ENCODE results near the gene DDC. TPM values are rescaled to one million over a fixed set of nuclear protein-coding genes. Genes with fewer than 3 reads are reported as not detected.
"Not testable (repeated sequence)": the region's sequence is repeated elsewhere in the genome, so short reads cannot be mapped to it uniquely, and the experiment has no call there.

Gene DDC
- total and polyA plus RNA-seq, 4 donors = 27.2 to 74.9 (median 58.6) TPM

- TF ChIP-seq CTCF (IDR thresholded peaks at IDR 0.05; ENCODE audit: low read depth, low read length, missing input control) = no peak
Observed at GRCh38 chr7:50537417-50537816, 27.8 kb downstream of the DDC start (continued).

- H3K4me1 ChIP-seq (ENCODE audit: control insufficient read depth in 4 of 4, insufficient read depth in 4 of 4, low read length in 3 of 4); DNase-seq (ENCODE audit: low spot score); H3K4me3 ChIP-seq (ENCODE audit: low read depth in 1 of 3, low read length in 3 of 3); H3K36me3 ChIP-seq (ENCODE audit: control insufficient read depth in 4 of 4, insufficient read depth in 3 of 4, low read depth in 1 of 4, low read length in 3 of 4); H3K27ac ChIP-seq (ENCODE audit: low read depth in 1 of 2, low read length in 2 of 2); H3K27me3 ChIP-seq (ENCODE audit: control insufficient read depth in 4 of 4, insufficient read depth in 4 of 4, low read length in 3 of 4); H3K9ac ChIP-seq (ENCODE audit: low read depth in 1 of 2, low read length in 2 of 2); H3K9me3 ChIP-seq (ENCODE audit: control insufficient read depth in 4 of 4, low read length in 3 of 4): not testable (repeated sequence)
- 94% methylated on average over 7 of the region's 7 CpGs for WGBS
Observed at GRCh38 chr7:50535291-50535711, 29.9 kb downstream of the DDC start.

- no peak overlapping the region for H3K27ac ChIP-seq (ENCODE audit: low read depth in 1 of 2, low read length in 2 of 2)
- peaks cover 0 to 5% (median 3%) of the 10 kb centered on the region in 4 donors for H3K36me3 ChIP-seq (ENCODE audit: control insufficient read depth in 4 of 4, insufficient read depth in 3 of 4, low read depth in 1 of 4, low read length in 3 of 4)
- no peaks in the 10 kb centered on the region for H3K9me3 ChIP-seq (ENCODE audit: control insufficient read depth in 4 of 4, low read length in 3 of 4)
- peaks cover 0 to 1% (median 0%) of the 10 kb centered on the region in 4 donors for H3K4me1 ChIP-seq (ENCODE audit: control insufficient read depth in 4 of 4, insufficient read depth in 4 of 4, low read length in 3 of 4)
- WGBS = 79% methylated on average over 12 of the region's 12 CpGs
- H3K9ac ChIP-seq (ENCODE audit: low read depth in 1 of 2, low read length in 2 of 2) = no peak overlapping the region
- no peaks in the 10 kb centered on the region for H3K27me3 ChIP-seq (ENCODE audit: control insufficient read depth in 4 of 4, insufficient read depth in 4 of 4, low read length in 3 of 4)
- no peak for DNase-seq (ENCODE audit: low spot score)
- TF ChIP-seq HNF4A (conservative IDR thresholded peaks at IDR 0.05) (peak in 1 of 2 donors; percentile 86), RXRA (IDR thresholded peaks at IDR 0.05) (peak in 1 of 2 donors; percentile 60), EGR1 (IDR thresholded peaks at IDR 0.05; ENCODE audit: low read depth in 2 of 2) (no peak), SP1 (IDR thresholded peaks at IDR 0.05) (peak; percentile 55), REST (IDR thresholded peaks at IDR 0.05) (no peak), YY1 (IDR thresholded peaks at IDR 0.05) (no peak), HNF4G (IDR thresholded peaks at IDR 0.05) (no peak), JUND (IDR thresholded peaks at IDR 0.05) (no peak), MAX (IDR thresholded peaks at IDR 0.05) (no peak), RAD21 (IDR thresholded peaks at IDR 0.05) (peak in 1 of 2 donors; percentile 38)
- no peak overlapping the region for H3K4me3 ChIP-seq (ENCODE audit: low read depth in 1 of 3, low read length in 3 of 3)
Observed at GRCh38 chr7:50534690-50535290, 30.4 kb downstream of the DDC start.
